K562 (cell line): ENCODE data around the gene ABCA1. TPM values are rescaled to one million over a fixed set of nuclear protein-coding genes. Genes with fewer than 3 reads are reported as not detected.

Experiments
- ATAC-seq: fragments of 200-7000 bp; cut with Tn5 transposase; 3 replicates; pipeline ENCODE4 v1.9.1; 2020; ENCODE audit warnings: moderate library complexity
- BruUV-seq: library from RNA; stranded (reverse); fragments of 400-500 nt; replicated peaks from 2 replicates; lab custom pipeline; 2021; lab: Mats Ljungman, UMichigan
- CTCF ChIA-PET: fragments of 300-600 bp; formaldehyde crosslinking; extraction: SDS; loops from one replicate; lab custom pipeline; 2021; ENCODE audit warnings: low intra/inter-chr PET ratio; lab: Yijun Ruan, JAX
- POLR2A ChIA-PET: fragments of 300-600, 350-650 bp; sonication (Branson Sonifier 250); formaldehyde crosslinking; extraction: SDS; loops from one replicate; lab custom pipeline; 2021; ENCODE audit warnings: antibody characterized with exemption, inconsistent platforms; lab: Yijun Ruan, JAX
- DNase-seq, 4 experiments: peaks; one replicate each; pipeline versions ENCODE4 v3.0.0 to v3.0.0-alpha.2; 2011 to 2018; ENCODE audit warnings: low spot score in 3 of 4, mixed read lengths in 3 of 4; ENCODE audit errors: extremely low read depth in 1 of 4
- FAIRE-seq: peaks from 2 replicates; lab custom pipeline; 2011; peaks lifted over from hg19 to GRCh38; lab: Jason Lieb, UNC
- H2AFZ ChIP-seq: 2 replicates; pipeline ENCODE4 v1.6.0; 2011; ENCODE audit warnings: low read depth, low read length, control low read depth, inconsistent platforms
- H3K27ac ChIP-seq: fragments of 200-600 bp; 3 replicates; pipeline ENCODE4 v1.8.0; 2011; ENCODE audit warnings: low read depth, mild to moderate bottlenecking, control low read depth, inconsistent platforms, low read length, moderate library complexity, mixed read lengths; ENCODE audit errors: extremely low read depth
- H3K27me3 ChIP-seq, 2 experiments: fragments of 300-600 bp in 1 of 2; 2 replicates in 1 of 2; 3 replicates in 1 of 2; pipeline versions ENCODE4 v1.6.0 to v1.8.0; 2011; ENCODE audit warnings: inconsistent platforms in 2 of 2, low read length in 2 of 2, mild to moderate bottlenecking in 1 of 2, mixed read lengths in 1 of 2, moderate library complexity in 1 of 2; ENCODE audit not compliant: control insufficient read depth in 2 of 2, insufficient read depth in 2 of 2
- H3K36me3 ChIP-seq: fragments of 300-600 bp; 3 replicates; pipeline ENCODE4 v1.8.0; 2011; ENCODE audit warnings: mild to moderate bottlenecking, low read length, inconsistent platforms; ENCODE audit not compliant: control insufficient read depth, insufficient read depth
- H3K4me1 ChIP-seq, 2 experiments: fragments of 200-600 bp in 1 of 2; replicated peaks in 1 of 2; 2 replicates in 1 of 2; 3 replicates in 1 of 2; pipeline versions ENCODE4 v1.5.1 to v1.8.0; 2011; ENCODE audit warnings: inconsistent platforms in 2 of 2, low read length in 2 of 2, mild to moderate bottlenecking in 1 of 2, mixed read lengths in 1 of 2, moderate library complexity in 1 of 2; ENCODE audit not compliant: control insufficient read depth in 2 of 2, insufficient read depth in 2 of 2
- H3K4me2 ChIP-seq: 2 replicates; pipeline ENCODE4 v1.6.1; 2011; ENCODE audit warnings: low read length, control low read depth, inconsistent platforms, mixed read lengths; ENCODE audit not compliant: insufficient read depth
- H3K4me3 ChIP-seq: fragments of 200-600 bp; sonication (generic), shearing (Covaris generic); 2 replicates; pipeline ENCODE4 v1.5.1; 2016; ENCODE audit warnings: control low read depth, inconsistent platforms
- H3K79me2 ChIP-seq: fragments of 200-600 bp; 3 replicates; pipeline ENCODE4 v1.8.0; 2011; ENCODE audit warnings: low read length, inconsistent platforms; ENCODE audit not compliant: control insufficient read depth, insufficient read depth
- H3K9ac ChIP-seq, 2 experiments: 2 replicates each; pipeline versions ENCODE4 v1.6.0 to v1.6.1; 2011; ENCODE audit warnings: low read depth in 2 of 2, low read length in 2 of 2, control low read depth in 1 of 2, inconsistent platforms in 1 of 2, mild to moderate bottlenecking in 1 of 2, mixed read lengths in 1 of 2; ENCODE audit not compliant: insufficient read depth in 1 of 2
- H3K9me1 ChIP-seq: one replicate; pipeline ENCODE4 v1.6.0; 2011; ENCODE audit warnings: inconsistent platforms, mild to moderate bottlenecking, low read length, moderate library complexity; ENCODE audit not compliant: control insufficient read depth, insufficient read depth
- H3K9me3 ChIP-seq: replicated peaks from 2 replicates; pipeline ENCODE4 v1.5.1; 2011; ENCODE audit warnings: low read depth, low read length, inconsistent platforms; ENCODE audit not compliant: control insufficient read depth, insufficient read depth
- H4K20me1 ChIP-seq: replicated peaks from 2 replicates; pipeline ENCODE4 v1.6.1; 2011; ENCODE audit warnings: low read length, inconsistent platforms, mixed read lengths; ENCODE audit not compliant: control insufficient read depth, insufficient read depth
- CEBPB ChIP-seq: fragments of 450-650 bp; IDR thresholded peaks from 2 replicates; pipeline ENCODE4 v1.6.1; 2016; ENCODE audit warnings: missing genetic modification characterization, missing compliant biosample characterization
- CEBPG ChIP-seq, 3 experiments: fragments of 200-800 bp in 1 of 3; sonication (Bioruptor generic) in 1 of 3; sonication (generic) in 1 of 3; formaldehyde crosslinking in 1 of 3; IDR thresholded peaks in 2 of 3; conservative IDR thresholded peaks in 1 of 3; 2 replicates each; pipeline versions ENCODE4 v1.6.1 to v1.8.0; 2016 to 2022; ENCODE audit warnings: missing compliant biosample characterization in 2 of 3, missing genetic modification characterization in 2 of 3, mild to moderate bottlenecking in 1 of 3, missing genetic modification reagents in 1 of 3
- EZH2 ChIP-seq: IDR thresholded peaks from 2 replicates; pipeline ENCODE4 v1.6.1; 2012; ENCODE audit warnings: low read depth, mild to moderate bottlenecking, inconsistent platforms, low read length, borderline replicate concordance
- KHSRP ChIP-seq: fragments of 450-650 bp; IDR thresholded peaks from 2 replicates; pipeline ENCODE4 v1.6.1; 2017
- MEIS2 ChIP-seq: fragments of 450-650 bp; IDR thresholded peaks from 2 replicates; pipeline ENCODE4 v1.6.1; 2014; ENCODE audit warnings: mild to moderate bottlenecking; ENCODE audit not compliant: partially characterized antibody
- PHTF2 ChIP-seq: fragments of 250-450 bp; sonication (Bioruptor Pico); IDR thresholded peaks from 2 replicates; pipeline ENCODE4 v1.5.0; 2021; ENCODE audit warnings: mild to moderate bottlenecking
- RFX1 ChIP-seq: fragments of 450-650 bp; IDR thresholded peaks from 2 replicates; pipeline ENCODE4 v1.6.1; 2016; ENCODE audit warnings: mild to moderate bottlenecking, moderate library complexity
- ZNF282 ChIP-seq: sonication (generic); formaldehyde crosslinking; IDR thresholded peaks from 2 replicates; pipeline ENCODE4 v1.8.1; 2023; ENCODE audit warnings: missing genetic modification reagents
- ZNF347 ChIP-seq: fragments of 450-650 bp; formaldehyde crosslinking; IDR thresholded peaks from 2 replicates; pipeline ENCODE4 v1.4.0; 2020; ENCODE audit warnings: low read depth, mild to moderate bottlenecking, moderate library complexity
- WGBS: fragments of 100-300 bp; shearing (Covaris generic); methylation state at CpG from one replicate; pipeline ENCODE4 v1.1.6; 2016; ENCODE audit warnings: low coverage, mixed read lengths; ENCODE audit not compliant: insufficient coverage; ENCODE audit errors: missing lambda C conversion rate; 5-methylcytosine and 5-hydroxymethylcytosine counted together
- in situ Hi-C: fragments of 300-500 bp; cut with MboI; formaldehyde crosslinking; loops from 4 replicates; pipeline ENCODE4 v1.15.0; 2018; ENCODE audit warnings: inconsistent platforms, mixed read lengths
- intact Hi-C: fragments of 100-400 bp; cut with micrococcal nuclease; formaldehyde crosslinking; loops from 2 replicates; pipeline ENCODE4 v1.14.2; 2022
- polyA plus RNA-seq, 8 experiments: library from polyadenylated mRNA; depleted of rRNA in 4 of 8; stranded (reverse) in 5 of 8; unstranded in 3 of 8; fragments of >200 nt; fragmentation: Nextera tagmentation in 2 of 8; fragmentation: Illumina TruSeq in 1 of 8; extraction: Ambion mirVana in 2 of 8; extraction: Trizol in 1 of 8; gene quantifications; 2 replicates each; pipeline versions ENCODE4 v1.2.1 to v1.2.3, GENCODE V29; 2011 to 2014; ENCODE audit warnings: inconsistent platforms in 1 of 8, missing spikeins in 1 of 8
- total RNA-seq, 7 experiments: library from RNA; depleted of rRNA in 6 of 7; stranded (reverse); fragments of >200 nt in 6 of 7; fragmentation: Illumina TruSeq in 2 of 7; extraction: Trizol in 2 of 7; gene quantifications; 2 replicates each; pipeline versions ENCODE4 v1.2.1 to v1.2.3, GENCODE V29; 2011 to 2021; ENCODE audit warnings: low replicate concordance in 1 of 7
- TF ChIP-seq, protein P1 (sequence below), 2 experiments: IDR thresholded peaks in 1 of 2; conservative IDR thresholded peaks in 1 of 2; 2 replicates each; pipeline ENCODE4 v1.6.1; 2016; ENCODE audit warnings: low read depth in 2 of 2, mild to moderate bottlenecking in 1 of 2, missing compliant biosample characterization in 1 of 2, missing genetic modification characterization in 1 of 2, moderate library complexity in 1 of 2
- TF ChIP-seq, protein P2 (sequence below): sonication (generic); formaldehyde crosslinking; IDR thresholded peaks from 2 replicates; pipeline ENCODE4 v1.8.0; 2022; ENCODE audit warnings: mild to moderate bottlenecking, missing genetic modification reagents
- TF ChIP-seq, protein P3 (sequence below), 2 experiments: fragments of 250-450 bp in 1 of 2; fragments of 450-650 bp in 1 of 2; sonication (Bioruptor Pico) in 1 of 2; IDR thresholded peaks; 2 replicates each; pipeline versions ENCODE4 v1.6.1 to v1.8.0; 2016 to 2021; ENCODE audit warnings: mild to moderate bottlenecking in 2 of 2, moderate library complexity in 2 of 2, missing compliant biosample characterization in 1 of 2, missing genetic modification characterization in 1 of 2

Gene ABCA1
- total and polyA plus RNA-seq, 9 of the 15 experiments (the other 6 are each of a cell fraction or from before 2014, with no cell fraction given), result under 0.01 to 0.18 (median 0.02) TPM; not detected in 5

DNA sequence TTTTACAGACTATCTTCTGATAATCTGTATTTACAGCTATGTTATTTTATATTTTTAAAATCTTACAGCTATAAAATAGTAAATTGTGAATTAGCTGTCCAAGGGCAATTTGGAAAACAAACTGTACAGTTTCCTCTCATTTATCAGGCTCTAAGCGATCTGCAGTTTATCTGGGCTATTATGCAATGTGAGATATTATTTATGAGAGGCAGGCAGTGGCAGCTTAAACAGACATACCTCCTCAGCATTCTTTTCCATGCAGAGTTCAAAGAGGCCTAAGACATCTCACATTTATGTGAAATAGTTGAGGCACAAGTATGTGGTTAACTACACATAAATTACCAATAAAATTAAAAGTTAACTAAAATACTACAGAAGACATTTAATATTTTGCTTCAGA lies 153.8 kb downstream of the ABCA1 start:
- no peaks in the 10 kb centered on the region for H3K9me1 ChIP-seq
- H3K4me3 ChIP-seq, result no peak overlapping the region
- H3K4me1 ChIP-seq, result peaks cover 9 to 22% of the 10 kb centered on the region in 2 experiments
- H3K4me2 ChIP-seq, result no peak overlapping the region
- DNase-seq (no peak), ATAC-seq (no peak), FAIRE-seq (no peak)
- no peak overlapping the region for H3K27ac ChIP-seq
- ChIA-PET POLR2A (no interaction called here), CTCF (no interaction called here)
- no peaks in the 10 kb centered on the region; the same call in 2 of the 3 replicates for H3K36me3 ChIP-seq
- H2AFZ ChIP-seq, result no peak overlapping the region
- no peak overlapping the region for H3K9ac ChIP-seq
- H3K9me3 ChIP-seq, result no peaks in the 10 kb centered on the region
- no peaks in the 10 kb centered on the region for H4K20me1 ChIP-seq
- no TSS peak for BruUV-seq
- no peaks in the 10 kb centered on the region for H3K79me2 ChIP-seq
- intact Hi-C loops, result loop anchor here (2.0 kb wide), 1 partner anchor 27 kb away; the partner anchor contains the start of gene NIPSNAP3A
- in situ Hi-C loops, result no loop called here
- H3K27me3 ChIP-seq, result no peaks in the 10 kb centered on the region
- 4% methylated on average over 1 of the region's 1 CpG for WGBS
- TF ChIP-seq PHTF2 (CRISPR knock-in tag) (no peak), ZNF282 (CRISPR knock-in tag) (no peak), MEIS2 (peak; percentile 65), ZNF347 (CRISPR knock-in tag) (no peak), KHSRP (no peak), CEBPG (CRISPR knock-in tag; IDR thresholded peaks at IDR 0.05) (no peak), CEBPG (tag; conservative IDR thresholded peaks at IDR 0.05 in 1 of 2, IDR thresholded peaks at IDR 0.05 in 1 of 2) (peak; percentile 53 to 78), RFX1 (no peak), CEBPB (tag) (peak; percentile 83), EZH2 (no peak)
- TF ChIP-seq, protein P1, sequence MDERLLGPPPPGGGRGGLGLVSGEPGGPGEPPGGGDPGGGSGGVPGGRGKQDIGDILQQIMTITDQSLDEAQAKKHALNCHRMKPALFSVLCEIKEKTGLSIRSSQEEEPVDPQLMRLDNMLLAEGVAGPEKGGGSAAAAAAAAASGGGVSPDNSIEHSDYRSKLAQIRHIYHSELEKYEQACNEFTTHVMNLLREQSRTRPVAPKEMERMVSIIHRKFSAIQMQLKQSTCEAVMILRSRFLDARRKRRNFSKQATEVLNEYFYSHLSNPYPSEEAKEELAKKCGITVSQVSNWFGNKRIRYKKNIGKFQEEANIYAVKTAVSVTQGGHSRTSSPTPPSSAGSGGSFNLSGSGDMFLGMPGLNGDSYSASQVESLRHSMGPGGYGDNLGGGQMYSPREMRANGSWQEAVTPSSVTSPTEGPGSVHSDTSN (CRISPR knock-in tag; IDR thresholded peaks at IDR 0.05; ENCODE audit: low read depth), result no peak
- TF ChIP-seq, protein P1 (tag; conservative IDR thresholded peaks at IDR 0.05; ENCODE audit: low read depth), result peak; percentile 64; the same call in 1 of the 2 replicates
- TF ChIP-seq, protein P2, sequence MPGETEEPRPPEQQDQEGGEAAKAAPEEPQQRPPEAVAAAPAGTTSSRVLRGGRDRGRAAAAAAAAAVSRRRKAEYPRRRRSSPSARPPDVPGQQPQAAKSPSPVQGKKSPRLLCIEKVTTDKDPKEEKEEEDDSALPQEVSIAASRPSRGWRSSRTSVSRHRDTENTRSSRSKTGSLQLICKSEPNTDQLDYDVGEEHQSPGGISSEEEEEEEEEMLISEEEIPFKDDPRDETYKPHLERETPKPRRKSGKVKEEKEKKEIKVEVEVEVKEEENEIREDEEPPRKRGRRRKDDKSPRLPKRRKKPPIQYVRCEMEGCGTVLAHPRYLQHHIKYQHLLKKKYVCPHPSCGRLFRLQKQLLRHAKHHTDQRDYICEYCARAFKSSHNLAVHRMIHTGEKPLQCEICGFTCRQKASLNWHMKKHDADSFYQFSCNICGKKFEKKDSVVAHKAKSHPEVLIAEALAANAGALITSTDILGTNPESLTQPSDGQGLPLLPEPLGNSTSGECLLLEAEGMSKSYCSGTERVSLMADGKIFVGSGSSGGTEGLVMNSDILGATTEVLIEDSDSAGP (CRISPR knock-in tag), result no peak
- TF ChIP-seq, protein P3, sequence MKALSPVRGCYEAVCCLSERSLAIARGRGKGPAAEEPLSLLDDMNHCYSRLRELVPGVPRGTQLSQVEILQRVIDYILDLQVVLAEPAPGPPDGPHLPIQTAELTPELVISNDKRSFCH (CRISPR knock-in tag; IDR thresholded peaks at IDR 0.05), result no peak
- TF ChIP-seq, protein P3 (tag; IDR thresholded peaks at IDR 0.05), result no peak
